RWPE2 (cell line): ENCODE results near the gene GAS2.

Experiments
- ATAC-seq: fragments of 200-7000 bp; cut with Tn5 transposase; 3 replicates; pipeline ENCODE4 v1.9.1; 2021; ENCODE audit warnings: low read depth
- DNase-seq: peaks from one replicate; pipeline ENCODE4 v3.0.0-alpha.2; 2020; ENCODE audit warnings: low spot score
- H3K27ac ChIP-seq: fragments of 450-650 bp; 2 replicates; pipeline ENCODE4 v1.5.1; 2017; ENCODE audit warnings: mild to moderate bottlenecking; ENCODE audit not compliant: poor library complexity, severe bottlenecking
- H3K27me3 ChIP-seq: fragments of 250-450 bp; sonication (Bioruptor Pico); 2 replicates; pipeline ENCODE4 v1.5.1; 2021; ENCODE audit warnings: mild to moderate bottlenecking, moderate library complexity; ENCODE audit not compliant: insufficient read depth, poor library complexity, severe bottlenecking
- H3K36me3 ChIP-seq: fragments of 250-450 bp; sonication (Bioruptor Pico); 2 replicates; pipeline ENCODE4 v1.5.1; 2020; ENCODE audit warnings: low read depth, mild to moderate bottlenecking, moderate library complexity
- H3K4me1 ChIP-seq: fragments of 250-450 bp; sonication (Bioruptor Pico); 2 replicates; pipeline ENCODE4 v1.5.1; 2021; ENCODE audit warnings: mild to moderate bottlenecking, moderate library complexity; ENCODE audit not compliant: insufficient read depth, poor library complexity, severe bottlenecking
- H3K4me3 ChIP-seq: fragments of 250-450 bp; sonication (Bioruptor Pico); 2 replicates; pipeline ENCODE4 v1.5.1; 2021; ENCODE audit warnings: mild to moderate bottlenecking, moderate library complexity; ENCODE audit not compliant: severe bottlenecking
- H3K9me3 ChIP-seq: fragments of 250-450 bp; sonication (Bioruptor Pico); 2 replicates; pipeline ENCODE4 v1.5.1; 2021; ENCODE audit warnings: mild to moderate bottlenecking, moderate library complexity; ENCODE audit not compliant: severe bottlenecking
- TF ChIP-seq, protein P1 (sequence below): fragments of 450-650 bp; IDR thresholded peaks from one replicate; pipeline ENCODE4 v1.5.1; 2017; ENCODE audit warnings: mild to moderate bottlenecking, moderate library complexity; ENCODE audit not compliant: poor library complexity, severe bottlenecking

GAS2 gene

DNA sequence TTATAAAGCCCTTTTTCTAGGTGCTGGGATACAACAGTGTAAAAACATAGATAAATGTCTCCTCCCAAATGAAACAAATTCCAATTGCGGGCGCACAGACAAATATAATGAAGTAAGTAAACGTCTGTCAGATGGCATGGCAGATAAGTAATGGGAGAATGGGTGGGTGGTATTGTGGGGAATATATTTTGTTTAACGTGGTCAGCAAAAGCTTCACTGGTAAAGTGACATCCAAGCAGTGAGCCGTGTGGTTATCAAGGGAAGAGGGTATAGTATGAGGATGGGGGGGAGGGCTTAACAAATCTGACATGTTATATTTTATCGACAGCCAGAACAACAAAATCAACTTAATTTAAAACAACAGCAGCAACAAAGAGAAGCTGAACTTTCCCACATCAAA is 162.0 kb downstream of the GAS2 start:
- TF ChIP-seq, protein P1, sequence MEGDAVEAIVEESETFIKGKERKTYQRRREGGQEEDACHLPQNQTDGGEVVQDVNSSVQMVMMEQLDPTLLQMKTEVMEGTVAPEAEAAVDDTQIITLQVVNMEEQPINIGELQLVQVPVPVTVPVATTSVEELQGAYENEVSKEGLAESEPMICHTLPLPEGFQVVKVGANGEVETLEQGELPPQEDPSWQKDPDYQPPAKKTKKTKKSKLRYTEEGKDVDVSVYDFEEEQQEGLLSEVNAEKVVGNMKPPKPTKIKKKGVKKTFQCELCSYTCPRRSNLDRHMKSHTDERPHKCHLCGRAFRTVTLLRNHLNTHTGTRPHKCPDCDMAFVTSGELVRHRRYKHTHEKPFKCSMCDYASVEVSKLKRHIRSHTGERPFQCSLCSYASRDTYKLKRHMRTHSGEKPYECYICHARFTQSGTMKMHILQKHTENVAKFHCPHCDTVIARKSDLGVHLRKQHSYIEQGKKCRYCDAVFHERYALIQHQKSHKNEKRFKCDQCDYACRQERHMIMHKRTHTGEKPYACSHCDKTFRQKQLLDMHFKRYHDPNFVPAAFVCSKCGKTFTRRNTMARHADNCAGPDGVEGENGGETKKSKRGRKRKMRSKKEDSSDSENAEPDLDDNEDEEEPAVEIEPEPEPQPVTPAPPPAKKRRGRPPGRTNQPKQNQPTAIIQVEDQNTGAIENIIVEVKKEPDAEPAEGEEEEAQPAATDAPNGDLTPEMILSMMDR, result no peak
- ATAC-seq (no peak), DNase-seq (no peak)
- Histone ChIP-seq H3K27ac (no peak overlapping the region), H3K9me3 (no peaks in the 10 kb centered on the region), H3K27me3 (no peaks in the 10 kb centered on the region), H3K4me3 (peak overlapping the region; percentile 93), H3K36me3 (peaks cover 19% of the 10 kb centered on the region), H3K4me1 (peaks cover 10% of the 10 kb centered on the region)

DNA sequence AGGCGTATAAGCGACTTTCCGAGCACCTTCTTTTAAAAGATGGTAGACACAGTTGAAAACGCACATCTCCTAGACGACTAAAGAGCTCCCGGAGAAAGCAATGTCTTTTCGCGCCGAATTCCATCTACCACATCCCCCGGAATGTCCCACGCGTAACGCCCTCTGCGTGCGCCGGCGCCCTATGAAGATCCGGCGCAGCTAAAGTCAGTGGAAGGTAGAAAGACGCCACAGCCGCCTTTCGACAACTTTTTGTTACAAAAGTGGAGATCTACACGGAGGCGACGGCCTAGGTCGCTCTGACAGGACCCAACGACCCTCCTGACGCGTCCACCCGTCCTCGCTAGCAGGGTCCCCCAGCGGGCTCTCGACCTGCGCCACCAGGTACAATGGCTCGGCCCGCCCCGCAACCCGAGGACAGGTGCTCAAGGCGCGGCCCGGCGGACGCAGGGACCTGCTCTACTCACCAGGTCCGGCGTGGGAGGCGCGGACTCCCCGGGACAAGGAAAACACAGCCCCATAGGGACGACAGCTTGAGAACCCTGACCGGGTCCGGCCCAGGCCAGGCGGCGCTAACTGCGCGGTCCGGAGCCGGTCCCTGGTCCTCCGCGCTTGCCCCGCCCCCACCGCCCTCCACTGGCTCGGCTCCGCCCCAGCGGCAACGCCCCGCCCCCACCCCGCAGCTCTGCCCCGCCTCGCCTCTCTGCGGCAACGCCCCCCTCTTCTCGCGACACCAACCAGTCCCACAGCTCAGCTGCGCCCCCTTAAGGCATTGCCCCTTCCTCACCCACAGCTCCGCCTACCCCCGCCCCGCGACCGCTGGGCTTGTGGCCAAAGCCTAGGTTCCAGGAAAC is 163.0 kb downstream of the GAS2 start, which contains the start of gene SVIP:
Gene SVIP, minus strand, starts transcription at position 571 of the 851 bp plus-strand sequence. Its CDS starts 53 bp downstream, at position 518.
- H3K36me3 ChIP-seq, result peaks cover 19% of the 10 kb centered on the region
- TF ChIP-seq, protein P1, result peak; percentile 81
- peak; percentile 92 for DNase-seq
- H3K9me3 ChIP-seq, result no peaks in the 10 kb centered on the region
- ATAC-seq, result peak; percentile 80
- no peaks in the 10 kb centered on the region for H3K27me3 ChIP-seq
- peaks cover 10% of the 10 kb centered on the region for H3K4me1 ChIP-seq
- peak within 1 kb of the TSS; percentile 93 for H3K4me3 ChIP-seq
- peak within 1 kb of the TSS; percentile 33 for H3K27ac ChIP-seq

DNA sequence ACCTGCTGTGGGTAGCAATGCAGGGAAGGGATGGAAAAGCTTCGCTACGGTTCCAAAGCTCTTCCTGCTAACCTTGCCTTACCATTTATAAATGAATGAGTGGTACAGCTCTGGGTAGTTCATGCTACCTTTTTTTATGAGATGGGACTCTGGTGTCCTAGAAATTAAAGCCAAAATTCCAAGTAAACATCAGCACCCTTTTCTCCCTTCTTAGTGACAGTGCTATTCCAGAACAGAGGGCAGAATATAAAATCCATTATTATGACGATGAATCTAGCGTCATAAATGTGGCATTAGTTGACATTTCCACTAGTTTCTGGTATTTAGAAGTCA is 163.6 kb downstream of the GAS2 start:
- no peak overlapping the region for H3K27ac ChIP-seq
- ATAC-seq, result no peak
- no peaks in the 10 kb centered on the region for H3K9me3 ChIP-seq
- peaks cover 19% of the 10 kb centered on the region for H3K36me3 ChIP-seq
- H3K27me3 ChIP-seq, result no peaks in the 10 kb centered on the region
- no peak for DNase-seq
- TF ChIP-seq, protein P1, result peak; percentile 59
- peaks cover 10% of the 10 kb centered on the region for H3K4me1 ChIP-seq
- H3K4me3 ChIP-seq, result peak overlapping the region; percentile 93

DNA sequence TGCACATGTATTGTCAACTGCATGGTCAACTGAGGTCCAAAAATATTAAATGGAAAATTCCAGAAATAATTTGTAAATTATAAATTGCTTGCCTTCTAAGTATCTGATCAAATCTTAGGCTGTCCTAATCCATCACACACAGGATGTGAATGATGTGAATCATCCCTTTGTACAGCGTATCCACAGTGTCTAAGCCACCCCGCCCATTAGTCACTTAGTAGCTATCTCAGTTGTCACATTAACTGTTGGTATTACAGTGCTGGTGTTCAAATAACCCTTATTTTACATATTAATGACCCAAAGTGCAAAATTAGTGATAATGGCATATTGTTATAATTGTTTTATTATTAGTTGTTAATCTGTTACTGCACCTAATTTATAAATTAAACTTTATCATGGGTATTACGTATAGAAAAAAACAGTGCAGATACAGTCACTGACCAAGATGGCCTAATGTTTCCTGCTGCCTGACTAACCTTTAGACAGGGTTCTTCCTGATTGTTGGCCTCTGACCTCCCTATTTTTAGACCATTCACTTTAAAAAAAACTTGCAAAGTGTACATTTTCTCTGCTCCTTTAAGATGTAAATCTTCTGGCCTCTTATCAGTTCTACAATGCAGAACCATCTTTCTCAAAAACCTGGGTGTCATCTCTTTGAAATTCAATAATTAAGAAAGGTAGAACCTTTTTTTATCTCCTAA is 166.1 kb downstream of the GAS2 start:
- Histone ChIP-seq H3K36me3 (no peaks in the 10 kb centered on the region), H3K4me3 (no peak overlapping the region), H3K9me3 (no peaks in the 10 kb centered on the region), H3K27me3 (no peaks in the 10 kb centered on the region), H3K4me1 (peaks cover 10% of the 10 kb centered on the region), H3K27ac (no peak overlapping the region)
- no peak for DNase-seq
- TF ChIP-seq, protein P1, result no peak
- ATAC-seq, result no peak; the same call in 2 of the 3 replicates

DNA sequence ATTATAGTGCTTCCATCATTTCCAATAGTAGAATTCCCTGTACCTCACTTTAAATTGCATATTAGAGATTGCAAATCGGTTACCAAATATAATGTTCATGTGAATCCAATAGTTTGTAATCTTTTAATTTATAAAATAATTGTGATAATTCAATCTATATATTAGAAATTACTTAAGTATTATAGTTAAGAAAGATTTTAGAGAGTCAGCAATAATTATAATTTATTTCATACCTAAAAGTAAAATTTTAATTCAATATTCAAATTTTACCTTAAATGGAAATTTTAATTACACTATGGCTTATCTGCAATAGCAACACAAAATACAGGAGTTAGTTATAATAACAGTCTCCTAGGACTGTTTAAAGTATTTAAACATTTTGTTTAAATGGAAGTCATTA is 180.3 kb downstream of the GAS2 start:
- TF ChIP-seq, protein P1, result no peak
- no peaks in the 10 kb centered on the region for H3K9me3 ChIP-seq
- ATAC-seq (no peak), DNase-seq (no peak)
- no peaks in the 10 kb centered on the region for H3K4me1 ChIP-seq
- H3K36me3 ChIP-seq, result no peaks in the 10 kb centered on the region
- H3K4me3 ChIP-seq, result no peak overlapping the region
- H3K27me3 ChIP-seq, result no peaks in the 10 kb centered on the region
- H3K27ac ChIP-seq, result no peak overlapping the region
